NCI-H2227 (cell line): ENCODE results near the gene SETBP1.

Source experiments
- DNase-seq: peaks from one replicate; lab custom pipeline; 2025; ENCODE audit not compliant: unreplicated experiment; lab: John Stamatoyannopoulos, UW

SETBP1 gene

DNA sequence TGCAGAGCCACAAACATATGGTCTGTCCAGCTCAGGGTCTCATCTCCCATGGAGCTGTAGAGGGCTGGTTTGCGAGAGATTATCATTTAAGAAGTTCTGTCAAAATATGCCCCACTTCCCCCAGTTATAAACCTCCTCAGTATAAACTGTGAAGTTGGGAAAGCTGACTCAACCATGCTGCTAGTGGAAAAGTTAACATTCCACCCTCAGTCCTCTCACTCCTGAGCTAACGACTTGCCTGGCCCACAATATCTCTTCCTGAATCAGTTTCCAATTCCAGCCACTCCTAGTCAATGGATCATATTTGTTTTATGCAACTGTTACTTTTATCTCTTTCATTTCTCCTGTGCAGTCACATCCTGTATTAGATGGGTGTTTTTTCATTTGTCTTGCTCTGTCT, 326.2 kb downstream of the SETBP1 start:
- no peak for DNase-seq

DNA sequence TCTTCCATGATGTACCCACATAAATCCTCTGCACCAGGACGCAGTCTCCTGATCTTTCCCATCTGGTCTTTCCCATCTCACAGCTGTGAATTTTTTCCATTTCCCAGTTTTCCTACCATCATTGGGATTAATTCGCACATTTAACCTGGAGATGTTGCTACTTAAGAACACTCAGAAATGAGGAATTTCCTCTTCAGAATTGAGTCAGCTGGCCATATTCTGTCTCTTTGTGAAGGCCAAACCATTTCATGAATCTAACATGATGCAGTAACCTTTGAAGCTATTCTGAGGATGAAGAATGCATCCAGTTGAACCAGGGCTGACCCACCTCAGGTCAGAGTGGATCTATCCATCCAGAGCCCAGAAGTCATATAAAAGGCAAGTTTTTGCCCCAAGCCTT, 326.8 kb downstream of the SETBP1 start:
- no peak for DNase-seq

DNA sequence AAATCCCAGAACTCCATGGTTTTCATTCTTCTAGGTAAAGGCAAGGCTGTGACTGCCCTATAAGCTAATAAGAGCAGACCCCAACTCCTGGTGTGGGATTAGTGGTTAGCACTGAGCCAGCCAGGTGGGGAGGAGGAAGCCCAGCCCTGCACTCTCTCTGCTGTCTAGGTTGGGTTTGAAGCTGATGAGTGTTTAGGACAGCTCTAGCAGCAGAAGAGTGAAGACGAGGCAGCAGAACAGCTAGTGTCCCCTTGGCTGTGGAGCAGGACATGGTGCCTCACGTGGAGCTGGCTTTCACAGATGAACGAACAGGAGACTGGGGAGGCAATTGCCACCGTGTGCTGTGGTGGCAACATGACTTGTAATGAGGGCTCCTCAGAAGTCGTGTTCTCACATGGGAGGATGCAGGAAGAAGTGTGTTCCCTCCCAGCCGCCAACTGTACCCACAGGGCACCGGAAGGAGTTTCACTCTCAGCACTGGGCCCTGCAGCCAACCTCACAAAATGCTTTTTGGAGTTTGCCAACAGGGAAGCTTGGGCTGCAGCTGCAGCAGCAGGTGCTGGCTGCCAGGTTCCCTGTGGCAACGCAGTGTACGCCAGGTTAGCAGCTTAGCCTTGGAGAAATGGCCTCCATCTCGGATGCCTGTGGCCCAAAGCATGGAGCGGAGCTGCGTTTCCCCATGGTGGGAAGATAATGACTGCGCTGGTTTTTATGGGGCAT, 328.2 kb downstream of the SETBP1 start:
- no peak for DNase-seq

GRCh38 chr18:45009756-45010155, 329.1 kb downstream of the SETBP1 start:
- no peak for DNase-seq

- no peak for DNase-seq
Measured at GRCh38 chr18:45012286-45012685, 331.6 kb downstream of the SETBP1 start.

GRCh38 chr18:45014047-45014501, 333.4 kb downstream of the SETBP1 start:
- DNase-seq: peak; percentile 29

DNA sequence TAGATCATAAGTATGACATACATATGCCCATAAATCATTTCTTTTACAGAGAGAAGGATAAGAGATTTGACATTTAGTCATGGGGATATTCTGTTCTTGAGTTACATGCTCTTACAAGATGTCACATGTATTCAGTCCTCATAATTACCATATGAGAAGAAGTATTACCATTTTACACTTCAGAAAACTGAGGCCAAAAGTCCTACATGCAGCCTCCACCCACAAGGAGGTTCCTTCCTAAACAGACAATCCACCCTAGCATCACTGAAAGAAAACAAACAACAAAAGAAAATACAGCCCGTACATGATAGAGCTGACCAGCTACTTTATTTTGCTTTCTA, 335.1 kb downstream of the SETBP1 start:
- DNase-seq: peak; percentile 48

DNA sequence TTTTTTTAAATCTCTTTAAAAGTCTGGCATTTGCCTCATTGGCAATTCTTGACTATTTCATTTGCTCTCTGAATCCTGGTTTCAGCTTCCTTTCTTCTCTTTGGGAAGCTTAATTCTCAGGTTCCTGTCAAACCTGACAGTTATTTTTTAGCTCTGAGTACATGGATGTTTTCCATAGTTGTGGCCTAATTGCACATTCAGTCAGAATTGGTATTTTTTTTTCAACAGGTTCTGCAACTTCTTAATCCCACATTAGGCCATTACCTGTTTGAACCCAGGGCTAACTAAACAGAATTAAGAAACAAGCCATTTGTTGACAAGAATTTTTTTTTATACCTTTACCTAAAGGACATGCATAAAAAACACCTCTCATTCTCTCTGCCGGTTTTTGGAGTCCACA, 338.8 kb downstream of the SETBP1 start:
- no peak for DNase-seq

- DNase-seq: no peak
Measured at GRCh38 chr18:45023519-45023918, 342.8 kb downstream of the SETBP1 start.

DNA sequence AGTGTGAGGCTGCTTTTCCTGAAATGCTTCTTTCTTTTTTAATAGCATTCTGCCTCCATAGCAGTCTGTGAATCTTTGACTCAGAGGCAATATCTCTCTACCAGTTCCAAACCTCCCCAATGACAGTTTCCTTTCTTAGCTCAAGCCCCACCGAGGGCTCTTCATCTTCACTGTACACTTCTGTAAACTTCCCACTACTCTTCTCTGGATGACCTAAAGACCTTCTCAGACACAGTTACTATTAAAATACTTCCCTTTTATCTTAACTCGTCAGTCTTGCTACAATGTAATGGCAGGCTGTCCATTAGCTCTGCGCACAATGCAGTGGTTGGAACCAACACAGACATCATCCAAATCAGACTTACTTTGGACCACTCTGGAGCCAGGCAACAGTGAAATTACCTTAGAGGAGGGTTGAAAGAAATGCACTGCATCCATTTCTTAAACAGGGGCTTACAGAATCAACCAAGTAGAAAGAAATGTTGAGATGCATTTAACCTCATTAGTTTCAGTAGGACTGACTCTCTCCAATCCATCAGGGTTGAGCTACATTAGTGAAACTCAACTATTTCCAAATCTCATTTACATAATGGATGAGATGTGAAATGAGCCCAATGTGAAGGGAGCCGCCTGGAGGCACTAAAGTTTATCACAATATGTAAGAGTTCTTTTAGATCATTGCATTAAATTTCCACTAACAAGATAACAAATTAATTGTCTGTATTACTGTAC, 343.8 kb downstream of the SETBP1 start:
- DNase-seq: no peak

GRCh38 chr18:45025089-45025450, 344.4 kb downstream of the SETBP1 start:
- DNase-seq: no peak

DNA sequence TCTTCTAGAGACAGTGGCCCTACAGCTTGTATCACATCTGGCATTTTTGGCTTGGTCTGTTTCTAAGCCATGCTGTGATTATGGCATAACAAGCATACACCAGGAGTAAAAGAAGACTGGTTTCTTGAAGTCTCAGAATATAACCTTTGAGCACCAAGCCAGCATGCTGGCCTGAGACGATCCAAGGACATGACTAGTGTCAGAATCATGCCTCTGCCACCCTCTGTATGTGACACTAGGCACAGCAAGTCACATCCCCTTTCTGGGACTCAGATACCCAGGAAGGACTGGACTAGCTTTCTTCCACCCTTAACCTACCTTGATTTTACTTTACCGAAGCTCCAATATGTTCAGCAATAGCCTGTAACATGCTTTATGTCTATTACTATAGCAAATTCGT, 345.5 kb downstream of the SETBP1 start:
- DNase-seq: no peak

- DNase-seq: no peak
Measured at GRCh38 chr18:45034179-45034578, 353.5 kb downstream of the SETBP1 start.

DNA sequence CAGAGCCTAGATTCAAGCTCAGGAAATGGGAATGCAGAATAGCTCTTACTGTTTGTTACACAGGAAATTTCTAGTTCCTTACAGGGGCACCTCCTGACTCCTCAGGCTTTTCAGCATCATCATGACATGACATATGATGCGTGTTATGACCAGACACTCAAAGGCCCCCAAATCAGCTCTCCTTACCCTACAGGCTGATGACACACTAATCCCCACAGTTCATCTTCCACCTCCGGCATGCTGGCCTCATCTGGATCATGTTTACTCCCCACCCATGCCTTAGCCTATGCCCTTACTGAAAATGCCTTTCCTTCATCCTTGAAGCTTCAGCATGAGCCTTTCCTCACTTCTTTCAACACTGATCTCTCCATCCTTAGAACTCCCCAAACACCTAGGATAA, 356.9 kb downstream of the SETBP1 start:
- no peak for DNase-seq

DNA sequence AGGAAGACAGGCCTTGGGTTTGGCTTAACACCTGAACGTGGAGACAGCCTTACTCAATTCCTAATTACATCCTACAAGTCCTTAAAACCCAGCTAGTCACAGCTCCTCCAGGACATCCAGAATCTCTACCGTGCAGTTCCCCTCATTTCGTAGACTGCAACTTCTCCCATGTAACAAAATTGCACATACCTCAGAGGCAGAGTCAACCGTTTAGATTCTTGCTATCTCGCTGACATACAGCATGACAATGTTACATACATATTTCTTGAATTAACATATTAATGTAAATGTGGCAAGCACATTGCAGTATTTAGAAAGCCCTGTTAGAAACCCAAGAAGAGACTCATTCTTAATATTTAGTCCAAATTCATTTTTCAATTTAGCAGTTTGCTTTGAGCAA, 358.7 kb downstream of the SETBP1 start:
- DNase-seq: no peak

DNA sequence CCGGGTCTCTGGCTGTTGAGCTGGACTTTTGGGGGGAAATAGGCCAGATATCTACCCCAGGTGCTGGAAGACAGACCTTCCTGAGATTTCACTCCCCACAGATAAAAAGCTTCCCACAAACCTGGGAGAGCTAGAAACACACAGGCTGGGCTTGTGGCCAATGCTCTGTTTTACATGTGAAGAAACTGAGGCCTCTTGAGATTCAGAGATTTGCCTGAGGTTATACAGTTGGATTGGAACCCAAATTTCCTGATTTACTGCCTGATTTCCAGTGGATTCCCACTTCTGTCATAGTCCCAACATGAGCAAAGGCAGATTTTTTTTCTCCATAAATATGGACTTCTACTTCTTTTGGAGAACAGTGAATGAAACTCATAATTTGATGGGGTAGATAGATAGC, 360.2 kb downstream of the SETBP1 start:
- DNase-seq: no peak

DNA sequence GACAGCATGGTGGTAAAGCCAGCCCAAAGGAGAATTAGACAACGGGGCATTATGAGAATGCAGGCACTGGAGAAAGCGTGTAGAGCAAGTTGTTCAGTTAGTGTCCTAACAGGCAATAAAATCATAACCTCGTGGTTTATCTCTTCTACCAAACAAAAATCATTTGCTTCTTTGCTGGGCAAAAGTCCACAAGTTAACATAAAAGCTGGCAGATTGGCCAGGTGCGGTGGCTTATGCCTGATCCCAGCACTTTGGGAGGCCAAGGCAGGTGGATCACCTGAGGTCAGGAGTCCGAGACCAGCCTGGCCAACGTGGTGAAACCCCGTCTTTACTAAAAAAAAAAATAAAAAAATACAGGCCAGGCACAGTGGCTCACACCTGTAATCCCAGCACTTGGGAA, 364.1 kb downstream of the SETBP1 start:
- no peak for DNase-seq

DNA sequence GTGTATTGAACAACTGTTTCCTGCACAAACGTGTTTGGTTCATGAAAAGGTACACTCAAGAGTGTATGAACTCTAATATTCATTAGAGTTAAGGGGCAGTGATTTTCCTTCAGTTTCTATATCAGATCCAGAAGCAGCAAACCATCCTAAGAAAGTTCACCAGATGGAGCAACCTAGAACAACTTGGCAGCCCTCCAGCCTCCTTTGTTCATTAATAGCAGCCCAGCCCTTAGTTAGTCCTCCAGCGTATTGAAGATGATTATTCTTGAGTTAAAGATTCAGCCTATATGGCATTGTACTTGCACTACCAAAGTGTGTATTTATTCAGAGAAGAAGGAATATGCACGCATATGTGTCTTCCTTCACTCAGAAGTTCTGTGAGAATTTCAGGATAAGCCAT, 365.5 kb downstream of the SETBP1 start:
- peak; percentile 44 for DNase-seq

- DNase-seq: peak; percentile 79
Measured at GRCh38 chr18:45046961-45047360, 366.3 kb downstream of the SETBP1 start.

GRCh38 chr18:45049578-45050319, 369.1 kb downstream of the SETBP1 start:
- DNase-seq: no peak

- DNase-seq: no peak
Measured at GRCh38 chr18:45050712-45051601, 370.3 kb downstream of the SETBP1 start.
